HFF-Myc (cell line): Measurements from ENCODE around the gene POU2AF3.

ENCODE experiments used
- DNase-seq: peaks from one replicate; pipeline ENCODE4 v3.0.0-alpha.2; 2011; ENCODE audit warnings: low read depth; ENCODE audit errors: extremely low read depth
- H3K4me3 ChIP-seq: replicated peaks from 2 replicates; pipeline ENCODE4 v1.5.1; 2011; ENCODE audit warnings: low read depth, mild to moderate bottlenecking, control low read depth, low read length
- TF ChIP-seq, protein P1 (sequence below): IDR thresholded peaks from 2 replicates; pipeline ENCODE4 v1.5.1; 2012; ENCODE audit warnings: mild to moderate bottlenecking, low read depth, low read length, control low read depth; ENCODE audit errors: missing control alignments

Gene POU2AF3

DNA sequence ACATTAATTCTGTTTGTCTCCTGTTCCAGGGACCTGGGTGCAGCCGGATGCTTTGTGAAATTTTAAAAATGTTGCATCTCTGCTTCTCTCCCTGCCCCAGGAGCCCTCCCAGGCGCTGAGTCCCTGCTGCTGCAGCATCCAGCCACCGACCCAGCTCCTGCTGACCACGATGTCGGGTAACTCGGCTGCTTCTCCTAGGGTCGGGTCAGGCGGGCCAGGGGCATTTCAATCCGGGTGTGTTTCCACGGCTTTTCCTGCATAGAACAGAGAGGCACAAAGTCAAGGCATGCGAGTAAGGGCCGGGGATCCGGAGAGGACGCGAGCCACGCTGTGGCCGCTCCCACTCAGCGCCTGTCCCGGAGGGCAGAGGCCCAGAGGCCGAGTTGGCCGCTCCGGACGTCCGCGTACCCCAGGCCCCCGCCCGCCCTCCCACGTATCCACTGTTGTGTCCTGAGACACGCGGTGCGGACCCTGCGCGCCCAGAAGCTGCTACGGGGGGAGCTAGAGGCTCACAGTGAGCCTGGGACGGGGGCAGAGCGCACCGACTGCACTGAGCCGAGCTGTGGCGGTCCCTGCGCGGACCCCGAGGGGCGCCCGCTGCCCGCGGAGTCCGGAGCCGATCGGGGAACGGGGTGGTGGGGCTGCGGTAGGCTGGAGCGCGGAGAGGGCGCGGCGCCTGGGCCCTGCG is at the start of gene POU2AF3:
TSS of gene POU2AF3 (plus strand) at position 134 of the 688 bp plus-strand sequence. CDS start at position 170, 36 bp downstream.
- DNase-seq, result no peak
- TF ChIP-seq, protein P1, sequence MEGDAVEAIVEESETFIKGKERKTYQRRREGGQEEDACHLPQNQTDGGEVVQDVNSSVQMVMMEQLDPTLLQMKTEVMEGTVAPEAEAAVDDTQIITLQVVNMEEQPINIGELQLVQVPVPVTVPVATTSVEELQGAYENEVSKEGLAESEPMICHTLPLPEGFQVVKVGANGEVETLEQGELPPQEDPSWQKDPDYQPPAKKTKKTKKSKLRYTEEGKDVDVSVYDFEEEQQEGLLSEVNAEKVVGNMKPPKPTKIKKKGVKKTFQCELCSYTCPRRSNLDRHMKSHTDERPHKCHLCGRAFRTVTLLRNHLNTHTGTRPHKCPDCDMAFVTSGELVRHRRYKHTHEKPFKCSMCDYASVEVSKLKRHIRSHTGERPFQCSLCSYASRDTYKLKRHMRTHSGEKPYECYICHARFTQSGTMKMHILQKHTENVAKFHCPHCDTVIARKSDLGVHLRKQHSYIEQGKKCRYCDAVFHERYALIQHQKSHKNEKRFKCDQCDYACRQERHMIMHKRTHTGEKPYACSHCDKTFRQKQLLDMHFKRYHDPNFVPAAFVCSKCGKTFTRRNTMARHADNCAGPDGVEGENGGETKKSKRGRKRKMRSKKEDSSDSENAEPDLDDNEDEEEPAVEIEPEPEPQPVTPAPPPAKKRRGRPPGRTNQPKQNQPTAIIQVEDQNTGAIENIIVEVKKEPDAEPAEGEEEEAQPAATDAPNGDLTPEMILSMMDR, result no peak
- H3K4me3 ChIP-seq, result peak within 1 kb of the TSS; percentile 37

DNA sequence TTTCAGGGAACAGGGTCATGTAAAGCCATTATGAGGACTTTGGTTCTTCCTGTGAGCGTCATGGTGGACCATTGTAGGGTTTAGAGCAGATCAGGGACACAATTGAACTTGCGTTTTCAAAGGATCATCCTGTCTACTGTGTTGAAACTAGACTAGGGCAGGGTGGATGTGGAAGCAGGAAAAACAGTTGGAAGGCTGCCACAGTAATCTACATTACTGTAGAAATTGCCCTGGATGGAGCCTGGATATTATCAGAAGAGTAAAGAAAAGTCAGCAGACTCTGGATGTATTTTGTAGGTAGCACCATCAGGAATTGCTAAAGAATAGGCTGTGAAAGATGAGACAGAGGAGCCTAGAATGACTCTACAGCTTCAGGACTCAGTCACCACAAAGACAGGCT is 47.4 kb upstream of the POU2AF3 start:
- TF ChIP-seq, protein P1, result no peak
- no peak overlapping the region for H3K4me3 ChIP-seq
- DNase-seq, result no peak

DNA sequence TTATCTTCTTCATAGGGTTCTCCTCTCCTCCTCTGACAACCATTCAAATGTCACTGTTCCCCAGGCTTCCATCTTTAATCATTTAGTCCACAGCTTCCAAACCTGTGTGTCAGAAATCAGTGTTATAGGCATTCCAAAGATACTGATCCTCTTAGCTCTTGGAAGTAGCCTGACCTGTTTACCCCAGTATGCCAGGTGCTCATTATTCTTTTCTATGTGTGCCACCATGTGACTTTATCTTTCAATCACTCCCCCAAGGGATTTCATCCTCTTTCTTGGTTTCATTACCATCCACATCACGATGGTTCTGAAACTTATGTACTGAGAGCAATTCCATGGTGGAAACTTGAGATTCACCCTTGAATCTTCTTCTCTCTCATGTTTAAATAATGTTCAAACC is 45.2 kb upstream of the POU2AF3 start:
- no peak for DNase-seq
- no peak overlapping the region for H3K4me3 ChIP-seq
- TF ChIP-seq, protein P1, result no peak

DNA sequence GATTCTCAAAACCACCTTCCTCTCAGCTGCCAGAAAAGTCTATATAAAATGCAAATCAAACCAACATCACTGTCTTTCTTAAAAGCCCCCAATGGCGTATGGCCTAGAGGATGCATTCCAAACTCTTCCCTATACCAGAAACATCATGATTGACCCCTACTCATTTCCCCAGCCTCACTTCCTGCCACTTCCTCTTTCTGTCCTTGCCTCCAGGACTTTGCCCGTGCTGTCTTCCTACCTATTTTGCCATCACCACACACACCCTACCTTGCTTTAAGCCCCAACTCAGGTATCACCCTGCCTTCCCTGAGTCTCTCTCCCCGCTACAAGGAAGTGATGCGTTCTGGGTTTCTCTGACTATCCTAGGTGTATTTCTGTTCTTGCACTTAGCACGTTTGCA is 44.7 kb upstream of the POU2AF3 start:
- TF ChIP-seq, protein P1, result no peak
- H3K4me3 ChIP-seq, result no peak overlapping the region

DNA sequence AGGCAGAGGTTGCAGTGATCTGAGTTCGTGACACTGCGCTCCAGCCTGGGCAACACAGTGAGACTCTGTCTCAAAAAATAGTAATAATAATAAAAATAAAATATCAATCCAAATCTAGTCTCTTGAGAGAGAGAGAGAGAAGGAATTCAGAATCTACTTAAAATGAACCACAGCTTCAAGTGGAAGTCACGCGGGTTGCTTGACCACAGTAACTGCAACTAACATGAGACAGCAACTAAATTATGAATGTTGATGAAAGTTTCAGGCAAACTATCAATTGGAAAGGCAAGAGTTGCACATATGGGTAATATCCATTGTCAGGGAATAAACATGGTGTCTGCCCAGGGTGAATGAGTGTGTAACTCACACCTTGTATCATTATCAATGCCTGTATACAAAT is 40.3 kb upstream of the POU2AF3 start:
- DNase-seq, result no peak
- H3K4me3 ChIP-seq, result no peak overlapping the region
- TF ChIP-seq, protein P1, result no peak

More for the DNA sequence above, 44.7 kb upstream of the POU2AF3 start:
- DNase-seq, result no peak

GRCh38 chr11:111259896-111260295 is 38.5 kb upstream of the POU2AF3 start:
- no peak overlapping the region for H3K4me3 ChIP-seq
- TF ChIP-seq, protein P1, result no peak
- no peak for DNase-seq

- TF ChIP-seq, protein P1, result no peak
- no peak for DNase-seq
- H3K4me3 ChIP-seq, result no peak overlapping the region
Measured at GRCh38 chr11:111260811-111261210, 37.5 kb upstream of the POU2AF3 start.
